ENCODE data around the gene APOM.

GRCh38 chr6:31660381-31661261 is 4.9 kb downstream of the APOM start, which contains the start of gene C6orf47:
- no peak for TF ChIP-seq CTBP1 (IDR thresholded peaks at IDR 0.05; ENCODE audit: borderline replicate concordance)
- TF ChIP-seq ARNT (IDR thresholded peaks at IDR 0.05) = no peak
- TF ChIP-seq HDGF (IDR thresholded peaks at IDR 0.05; ENCODE audit: borderline replicate concordance) = no peak
- TF ChIP-seq TARDBP (IDR thresholded peaks at IDR 0.05) = no peak
